ENCODE data around the gene SUGCT.

Gene SUGCT

GRCh38 chr7:40455485-40455884 is 320.7 kb downstream of the SUGCT start:
- TF ChIP-seq CTCF (IDR thresholded peaks at IDR 0.05; ENCODE audit: low read depth, low read length, missing control alignments): no peak
- DNase-seq (ENCODE audit: low read depth): no peak
- in situ Hi-C loops (cut with HindIII; ENCODE audit: low sequenced_read_pairs): no loop called here
- H3K4me3 ChIP-seq (ENCODE audit: low read depth, low read length): no peak overlapping the region

DNA sequence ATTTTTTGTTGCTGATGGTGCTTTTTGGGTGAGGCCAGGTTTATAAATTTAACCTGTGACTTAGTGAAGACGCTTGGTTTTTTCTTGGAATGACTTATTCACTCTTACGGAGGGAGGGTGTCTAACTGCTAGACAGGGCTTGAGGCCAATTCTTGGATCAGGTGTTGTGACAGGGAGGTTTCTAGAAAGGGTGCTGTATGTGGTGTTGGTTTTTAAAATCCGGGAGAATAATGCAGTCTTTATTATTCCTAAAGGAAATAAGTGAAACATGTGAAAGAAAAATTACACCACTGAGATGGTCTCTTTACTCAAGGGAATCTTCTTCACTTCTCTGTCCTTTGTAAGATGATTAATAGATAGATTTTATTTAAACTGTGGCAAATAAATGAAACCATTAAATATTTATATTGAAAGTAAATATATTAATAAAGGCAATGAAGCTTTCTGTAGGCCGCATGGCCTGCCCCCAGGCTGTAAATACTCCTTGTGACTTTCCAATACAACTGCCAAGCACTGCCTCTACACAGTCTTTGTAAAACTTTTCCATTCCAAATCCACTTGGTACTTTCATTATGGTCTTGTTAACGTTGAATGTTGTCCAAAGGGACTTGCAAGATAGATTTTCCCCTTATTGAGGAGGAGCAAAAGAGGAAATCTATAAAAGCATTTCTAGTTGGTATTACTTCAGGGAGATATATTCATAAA is 323.1 kb downstream of the SUGCT start:
- H3K4me3 ChIP-seq (ENCODE audit: low read depth, low read length): no peak overlapping the region
- in situ Hi-C loops (cut with HindIII; ENCODE audit: low sequenced_read_pairs): no loop called here
- TF ChIP-seq CTCF (IDR thresholded peaks at IDR 0.05; ENCODE audit: low read depth, low read length, missing control alignments): no peak
- DNase-seq (ENCODE audit: low read depth): no peak

- no peak for DNase-seq (ENCODE audit: low read depth)
- in situ Hi-C loops (cut with HindIII; ENCODE audit: low sequenced_read_pairs): no loop called here
- TF ChIP-seq CTCF (IDR thresholded peaks at IDR 0.05; ENCODE audit: low read depth, low read length, missing control alignments): no peak
- no peak overlapping the region for H3K4me3 ChIP-seq (ENCODE audit: low read depth, low read length)
Measured at GRCh38 chr7:40463446-40463845, 328.6 kb downstream of the SUGCT start.

- no peak for TF ChIP-seq CTCF (IDR thresholded peaks at IDR 0.05; ENCODE audit: low read depth, low read length, missing control alignments)
- H3K4me3 ChIP-seq (ENCODE audit: low read depth, low read length): no peak overlapping the region
- peak; percentile 43 for DNase-seq (ENCODE audit: low read depth)
- in situ Hi-C loops (cut with HindIII; ENCODE audit: low sequenced_read_pairs): no loop called here
Measured at GRCh38 chr7:40468891-40469864, 334.4 kb downstream of the SUGCT start.

GRCh38 chr7:40470091-40470592 is 335.3 kb downstream of the SUGCT start:
- no peak for DNase-seq (ENCODE audit: low read depth)
- H3K4me3 ChIP-seq (ENCODE audit: low read depth, low read length): no peak overlapping the region
- in situ Hi-C loops (cut with HindIII; ENCODE audit: low sequenced_read_pairs): no loop called here
- TF ChIP-seq CTCF (IDR thresholded peaks at IDR 0.05; ENCODE audit: low read depth, low read length, missing control alignments): no peak

- in situ Hi-C loops (cut with HindIII; ENCODE audit: low sequenced_read_pairs): no loop called here
- no peak for TF ChIP-seq CTCF (IDR thresholded peaks at IDR 0.05; ENCODE audit: low read depth, low read length, missing control alignments)
- DNase-seq (ENCODE audit: low read depth): no peak
- H3K4me3 ChIP-seq (ENCODE audit: low read depth, low read length): no peak overlapping the region
Measured at GRCh38 chr7:40470817-40471216, 336.0 kb downstream of the SUGCT start.

Measured in astrocyte of the cerebellum (primary cell).